ENCODE data around the gene NMU.

GRCh38 chr4:55681430-55681829, 45.3 kb upstream of the NMU start:
- TF ChIP-seq ATF6 (CRISPR knock-in tag; IDR thresholded peaks at IDR 0.05) (no peak), EP300 (IDR thresholded peaks at IDR 0.05; ENCODE audit: low read length) (no peak), YBX1 (IDR thresholded peaks at IDR 0.05) (no peak), TAF7 (tag; IDR thresholded peaks at IDR 0.05) (no peak), CUX1 (CRISPR knock-in tag; IDR thresholded peaks at IDR 0.05) (no peak), CTCF (IDR thresholded peaks at IDR 0.05 in 2 of 3, conservative IDR thresholded peaks at IDR 0.05 in 1 of 3; ENCODE audit: insufficient read depth in 2 of 3, low read depth in 1 of 3, low read length in 3 of 3) (no peak), POLR2AphosphoS5 (IDR thresholded peaks at IDR 0.05; ENCODE audit: control insufficient read depth, insufficient read depth, low read depth, low read length) (no peak), SRSF1 (IDR thresholded peaks at IDR 0.05; ENCODE audit: low read depth, low read length) (no peak), ZNF277 (CRISPR knock-in tag; IDR thresholded peaks at IDR 0.05; ENCODE audit: borderline replicate concordance) (no peak)

All from K562 (cell line).